ENCODE measurements around the gene EPB41L2. TPM values are rescaled to one million over a fixed set of nuclear protein-coding genes. Genes with fewer than 3 reads are reported as not detected.

The EPB41L2 gene
- total RNA-seq, 1 experiment from 2014 or later: 199 TPM

DNA sequence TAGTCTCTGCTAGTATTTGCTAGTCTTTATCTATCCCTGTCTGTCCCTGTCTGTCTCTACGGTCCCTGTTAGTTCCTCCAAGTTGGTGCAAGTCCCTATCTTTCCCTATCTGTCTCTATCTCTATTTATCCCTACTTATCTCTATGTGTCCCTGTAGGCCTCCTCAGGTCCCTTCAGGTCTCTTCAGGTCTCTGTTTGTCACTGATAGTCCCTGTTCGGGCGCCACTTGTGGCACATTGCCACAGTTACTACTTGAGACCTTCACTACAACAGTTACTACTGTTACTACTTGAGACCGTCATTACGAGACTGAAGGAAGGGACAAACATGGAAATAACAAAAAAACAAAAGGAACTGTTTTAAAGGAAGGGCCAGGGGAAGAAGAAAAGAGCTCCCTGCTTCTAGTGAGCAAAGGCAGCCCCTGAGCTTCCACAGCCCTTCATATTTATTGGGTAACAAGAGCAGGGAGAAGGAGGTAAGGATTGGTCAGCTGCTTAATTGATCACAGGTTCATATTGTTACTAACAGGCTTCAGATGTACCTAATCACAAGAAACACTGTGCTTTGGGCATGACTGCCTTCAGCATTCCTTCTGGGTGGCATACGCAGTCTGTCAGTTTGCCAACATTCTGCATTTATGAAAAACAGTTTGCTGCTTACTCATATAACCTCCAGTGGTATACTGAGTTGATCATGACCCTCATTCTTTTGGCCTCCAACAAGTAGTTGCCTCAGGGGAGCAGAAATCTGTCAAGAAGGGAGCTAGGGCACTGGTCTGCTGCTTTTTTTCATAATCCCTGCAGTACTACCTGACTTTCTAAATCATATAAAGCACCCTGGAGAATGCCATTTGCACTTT is 8.4 kb downstream of the EPB41L2 start:
- Histone ChIP-seq H3K27me3 (ENCODE audit: control insufficient read depth, insufficient read depth, low read length) (no peaks in the 10 kb centered on the region), H3K36me3 (ENCODE audit: control insufficient read depth, insufficient read depth, low read length) (no peaks in the 10 kb centered on the region), H3K4me3 (ENCODE audit: low read depth in 2 of 2, low read length in 2 of 2) (no peak overlapping the region), H3K27ac (ENCODE audit: low read length) (0 out of 2 replicates have a peak overlapping the region, but pooled peaks have one; percentile 20), H3K9me3 (ENCODE audit: control insufficient read depth, insufficient read depth, low read depth, low read length) (peaks cover 33% of the 10 kb centered on the region; the same call in 1 of the 2 replicates), H3K4me1 (ENCODE audit: control insufficient read depth, insufficient read depth, low read length) (peaks cover 23% of the 10 kb centered on the region)
- in situ Hi-C loops (cut with HindIII; ENCODE audit: low pct_unique_long_range_greater_than_20kb, low sequenced_read_pairs) (no loop called here), intact Hi-C loops (cut with micrococcal nuclease; ENCODE audit: unreplicated experiment) (no loop called here)
- DNase-seq (ENCODE audit: low read depth, low spot score) (no peak), ATAC-seq (no peak)
- BruUV-seq (replicated peaks): no TSS peak
- TF ChIP-seq, protein P1, sequence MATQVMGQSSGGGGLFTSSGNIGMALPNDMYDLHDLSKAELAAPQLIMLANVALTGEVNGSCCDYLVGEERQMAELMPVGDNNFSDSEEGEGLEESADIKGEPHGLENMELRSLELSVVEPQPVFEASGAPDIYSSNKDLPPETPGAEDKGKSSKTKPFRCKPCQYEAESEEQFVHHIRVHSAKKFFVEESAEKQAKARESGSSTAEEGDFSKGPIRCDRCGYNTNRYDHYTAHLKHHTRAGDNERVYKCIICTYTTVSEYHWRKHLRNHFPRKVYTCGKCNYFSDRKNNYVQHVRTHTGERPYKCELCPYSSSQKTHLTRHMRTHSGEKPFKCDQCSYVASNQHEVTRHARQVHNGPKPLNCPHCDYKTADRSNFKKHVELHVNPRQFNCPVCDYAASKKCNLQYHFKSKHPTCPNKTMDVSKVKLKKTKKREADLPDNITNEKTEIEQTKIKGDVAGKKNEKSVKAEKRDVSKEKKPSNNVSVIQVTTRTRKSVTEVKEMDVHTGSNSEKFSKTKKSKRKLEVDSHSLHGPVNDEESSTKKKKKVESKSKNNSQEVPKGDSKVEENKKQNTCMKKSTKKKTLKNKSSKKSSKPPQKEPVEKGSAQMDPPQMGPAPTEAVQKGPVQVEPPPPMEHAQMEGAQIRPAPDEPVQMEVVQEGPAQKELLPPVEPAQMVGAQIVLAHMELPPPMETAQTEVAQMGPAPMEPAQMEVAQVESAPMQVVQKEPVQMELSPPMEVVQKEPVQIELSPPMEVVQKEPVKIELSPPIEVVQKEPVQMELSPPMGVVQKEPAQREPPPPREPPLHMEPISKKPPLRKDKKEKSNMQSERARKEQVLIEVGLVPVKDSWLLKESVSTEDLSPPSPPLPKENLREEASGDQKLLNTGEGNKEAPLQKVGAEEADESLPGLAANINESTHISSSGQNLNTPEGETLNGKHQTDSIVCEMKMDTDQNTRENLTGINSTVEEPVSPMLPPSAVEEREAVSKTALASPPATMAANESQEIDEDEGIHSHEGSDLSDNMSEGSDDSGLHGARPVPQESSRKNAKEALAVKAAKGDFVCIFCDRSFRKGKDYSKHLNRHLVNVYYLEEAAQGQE (IDR thresholded peaks at IDR 0.05; ENCODE audit: insufficient read depth in 1 of 2, low read depth in 2 of 2, low read length in 1 of 2): no peak
- TF ChIP-seq TCF7L2 (IDR thresholded peaks at IDR 0.05; ENCODE audit: low read depth, low read length) (no peak), POLR2AphosphoS5 (IDR thresholded peaks at IDR 0.05; ENCODE audit: low read depth, low read length) (no peak), SIN3A (IDR thresholded peaks at IDR 0.05; ENCODE audit: borderline replicate concordance, insufficient read depth, low read depth, low read length) (no peak)
- TF ChIP-seq, protein P2, sequence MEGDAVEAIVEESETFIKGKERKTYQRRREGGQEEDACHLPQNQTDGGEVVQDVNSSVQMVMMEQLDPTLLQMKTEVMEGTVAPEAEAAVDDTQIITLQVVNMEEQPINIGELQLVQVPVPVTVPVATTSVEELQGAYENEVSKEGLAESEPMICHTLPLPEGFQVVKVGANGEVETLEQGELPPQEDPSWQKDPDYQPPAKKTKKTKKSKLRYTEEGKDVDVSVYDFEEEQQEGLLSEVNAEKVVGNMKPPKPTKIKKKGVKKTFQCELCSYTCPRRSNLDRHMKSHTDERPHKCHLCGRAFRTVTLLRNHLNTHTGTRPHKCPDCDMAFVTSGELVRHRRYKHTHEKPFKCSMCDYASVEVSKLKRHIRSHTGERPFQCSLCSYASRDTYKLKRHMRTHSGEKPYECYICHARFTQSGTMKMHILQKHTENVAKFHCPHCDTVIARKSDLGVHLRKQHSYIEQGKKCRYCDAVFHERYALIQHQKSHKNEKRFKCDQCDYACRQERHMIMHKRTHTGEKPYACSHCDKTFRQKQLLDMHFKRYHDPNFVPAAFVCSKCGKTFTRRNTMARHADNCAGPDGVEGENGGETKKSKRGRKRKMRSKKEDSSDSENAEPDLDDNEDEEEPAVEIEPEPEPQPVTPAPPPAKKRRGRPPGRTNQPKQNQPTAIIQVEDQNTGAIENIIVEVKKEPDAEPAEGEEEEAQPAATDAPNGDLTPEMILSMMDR (IDR thresholded peaks at IDR 0.05): no peak
- ChIA-PET CTCF (no interaction called here), POLR2A (no interaction called here)

DNA sequence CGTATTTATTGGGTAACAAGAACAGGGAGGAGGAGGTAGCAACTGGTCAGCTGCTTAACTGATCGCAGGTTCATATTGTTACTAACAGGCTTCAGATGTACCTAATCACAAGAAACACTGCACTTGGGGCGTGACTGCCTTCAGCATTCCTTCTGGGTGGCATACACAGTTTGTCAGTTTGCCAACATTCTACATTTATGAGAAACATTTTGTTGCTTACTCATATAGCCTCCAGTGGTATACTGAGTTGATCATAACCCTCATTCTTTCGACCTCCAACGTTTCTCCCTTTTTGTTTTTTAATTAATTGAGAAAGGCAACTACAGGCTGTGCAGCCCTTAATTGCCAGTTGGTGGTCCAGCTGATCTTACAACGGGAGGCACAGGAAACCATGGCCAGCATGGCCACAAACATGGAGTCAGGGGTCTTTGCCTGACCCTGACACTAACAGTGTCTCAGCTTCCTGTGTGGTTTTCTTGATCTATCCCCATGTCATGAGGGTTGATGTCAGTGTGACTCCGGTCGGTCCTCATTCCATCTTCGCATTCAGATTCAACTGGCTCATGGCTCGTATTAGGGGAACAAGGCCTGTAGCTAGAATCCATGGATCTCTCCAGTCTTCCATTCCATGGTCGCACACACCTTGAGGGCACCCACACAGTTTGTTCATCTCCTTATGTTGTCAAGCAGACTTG is 9.4 kb downstream of the EPB41L2 start:
- intact Hi-C loops (cut with micrococcal nuclease; ENCODE audit: unreplicated experiment): no loop called here
- TF ChIP-seq, protein P2 (IDR thresholded peaks at IDR 0.05): no peak
- no peak for TF ChIP-seq TCF7L2 (IDR thresholded peaks at IDR 0.05; ENCODE audit: low read depth, low read length)
- TF ChIP-seq, protein P1 (IDR thresholded peaks at IDR 0.05; ENCODE audit: insufficient read depth in 1 of 2, low read depth in 2 of 2, low read length in 1 of 2): no peak
- TF ChIP-seq POLR2AphosphoS5 (IDR thresholded peaks at IDR 0.05; ENCODE audit: low read depth, low read length): no peak
- TF ChIP-seq SIN3A (IDR thresholded peaks at IDR 0.05; ENCODE audit: borderline replicate concordance, insufficient read depth, low read depth, low read length): no peak
- Histone ChIP-seq H3K9me3 (ENCODE audit: control insufficient read depth, insufficient read depth, low read depth, low read length) (peaks cover 33% of the 10 kb centered on the region; the same call in 1 of the 2 replicates), H3K4me1 (ENCODE audit: control insufficient read depth, insufficient read depth, low read length) (peaks cover 27% of the 10 kb centered on the region), H3K27me3 (ENCODE audit: control insufficient read depth, insufficient read depth, low read length) (no peaks in the 10 kb centered on the region), H3K4me3 (ENCODE audit: low read depth in 2 of 2, low read length in 2 of 2) (no peak overlapping the region), H3K36me3 (ENCODE audit: control insufficient read depth, insufficient read depth, low read length) (no peaks in the 10 kb centered on the region), H3K27ac (ENCODE audit: low read length) (no peak overlapping the region)
- no TSS peak for BruUV-seq (replicated peaks)
- ChIA-PET CTCF (no interaction called here), POLR2A (no interaction called here)
- no peak for ATAC-seq
- DNase-seq (ENCODE audit: low read depth, low spot score): no peak
- in situ Hi-C loops (cut with HindIII; ENCODE audit: low pct_unique_long_range_greater_than_20kb, low sequenced_read_pairs): no loop called here
